ENCODE measurements around the gene NKAIN2. TPM values are rescaled to one million over a fixed set of nuclear protein-coding genes. Genes with fewer than 3 reads are reported as not detected.

NKAIN2 gene
- total and polyA plus RNA-seq, 2 donors (not counting 3 experiments of a cell fraction or from before 2014, with no cell fraction given) = 0.03 TPM; not detected in 1

DNA sequence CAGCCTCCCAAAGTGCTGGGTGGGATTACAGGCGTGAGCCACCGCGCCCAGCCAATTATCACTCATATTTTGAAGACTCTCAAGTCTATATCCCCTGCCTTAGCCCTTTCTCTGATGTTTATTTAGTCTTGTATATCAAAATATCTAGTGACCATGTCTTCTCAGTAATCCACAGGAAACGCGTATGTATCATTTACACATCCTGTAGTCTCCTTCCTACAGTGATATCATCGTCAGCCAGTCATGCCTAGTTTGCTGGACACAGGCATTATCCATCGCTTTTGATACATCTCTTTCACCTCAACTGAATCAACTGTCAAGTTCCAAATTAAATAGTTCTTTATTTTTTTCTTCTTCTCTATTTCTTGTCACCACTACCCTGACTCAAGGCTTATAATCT lies 223.7 kb downstream of the NKAIN2 start:
- no peak overlapping the region for H2AFZ ChIP-seq (ENCODE audit: low read depth, low read length)
- ChIA-PET CTCF (no interaction called here), POLR2A (no interaction called here)
- dilution Hi-C loops (cut with MboI; ENCODE audit: extremely low pct_ligation_motif_present, low sequenced_read_pairs) = no loop called here
- DNase-seq (ENCODE audit: low read depth, low spot score) (no peak), FAIRE-seq (no peak)
- TF ChIP-seq MYC (IDR thresholded peaks at IDR 0.05; ENCODE audit: low read depth, low read length) (no peak), MAX (IDR thresholded peaks at IDR 0.05; ENCODE audit: insufficient read depth, insufficient read length) (no peak), GATA2 (IDR thresholded peaks at IDR 0.05; ENCODE audit: insufficient read depth, insufficient read length, low read depth, low read length) (no peak), POLR2AphosphoS5 (IDR thresholded peaks at IDR 0.05; ENCODE audit: insufficient read depth, low read depth, low read length) (no peak), EZH2 (IDR thresholded peaks at IDR 0.05; ENCODE audit: borderline replicate concordance, low read depth, low read length, severe bottlenecking) (no peak), JUN (IDR thresholded peaks at IDR 0.05; ENCODE audit: borderline replicate concordance, insufficient read depth, insufficient read length, low read depth) (no peak), FOS (IDR thresholded peaks at IDR 0.05; ENCODE audit: borderline replicate concordance, insufficient read depth, low read length) (no peak), POLR2A (IDR thresholded peaks at IDR 0.05; ENCODE audit: low read depth, low read length) (no peak)
- TF ChIP-seq, protein P1, sequence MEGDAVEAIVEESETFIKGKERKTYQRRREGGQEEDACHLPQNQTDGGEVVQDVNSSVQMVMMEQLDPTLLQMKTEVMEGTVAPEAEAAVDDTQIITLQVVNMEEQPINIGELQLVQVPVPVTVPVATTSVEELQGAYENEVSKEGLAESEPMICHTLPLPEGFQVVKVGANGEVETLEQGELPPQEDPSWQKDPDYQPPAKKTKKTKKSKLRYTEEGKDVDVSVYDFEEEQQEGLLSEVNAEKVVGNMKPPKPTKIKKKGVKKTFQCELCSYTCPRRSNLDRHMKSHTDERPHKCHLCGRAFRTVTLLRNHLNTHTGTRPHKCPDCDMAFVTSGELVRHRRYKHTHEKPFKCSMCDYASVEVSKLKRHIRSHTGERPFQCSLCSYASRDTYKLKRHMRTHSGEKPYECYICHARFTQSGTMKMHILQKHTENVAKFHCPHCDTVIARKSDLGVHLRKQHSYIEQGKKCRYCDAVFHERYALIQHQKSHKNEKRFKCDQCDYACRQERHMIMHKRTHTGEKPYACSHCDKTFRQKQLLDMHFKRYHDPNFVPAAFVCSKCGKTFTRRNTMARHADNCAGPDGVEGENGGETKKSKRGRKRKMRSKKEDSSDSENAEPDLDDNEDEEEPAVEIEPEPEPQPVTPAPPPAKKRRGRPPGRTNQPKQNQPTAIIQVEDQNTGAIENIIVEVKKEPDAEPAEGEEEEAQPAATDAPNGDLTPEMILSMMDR (IDR thresholded peaks at IDR 0.05; ENCODE audit: extremely low read depth in 1 of 2, insufficient read depth in 1 of 2, low read depth in 1 of 2, low read length in 2 of 2) = no peak
- BruUV-seq (replicated peaks) = no TSS peak
- no peak overlapping the region for H3K4me2 ChIP-seq (ENCODE audit: insufficient read depth, low read length)
- H3K9me1 ChIP-seq (replicated peaks; ENCODE audit: control insufficient read depth, extremely low read depth, insufficient read depth, low read length) = no peaks in the 10 kb centered on the region
- intact Hi-C loops (cut with micrococcal nuclease) = no loop called here
- no peaks in the 10 kb centered on the region for H3K9me3 ChIP-seq (replicated peaks; ENCODE audit: control insufficient read depth, insufficient read depth, low read length)
- H3K79me2 ChIP-seq (ENCODE audit: control insufficient read depth, insufficient read depth, low read length) = no peaks in the 10 kb centered on the region
- no peaks in the 10 kb centered on the region for H4K20me1 ChIP-seq (replicated peaks; ENCODE audit: control insufficient read depth, extremely low read depth, insufficient read depth, low read length)
- H3K9ac ChIP-seq (replicated peaks; ENCODE audit: extremely low read depth, insufficient read depth, low read length) = no peak overlapping the region
- no peaks in the 10 kb centered on the region for H3K4me1 ChIP-seq (ENCODE audit: control insufficient read depth, extremely low read depth, insufficient read depth, low read length)
- no peak overlapping the region for H3K4me3 ChIP-seq (replicated peaks in 1 of 3; ENCODE audit: insufficient read depth in 1 of 3, low read depth in 1 of 3, low read length in 3 of 3)
- no peak overlapping the region for H3K27ac ChIP-seq (ENCODE audit: insufficient read depth, low read depth, low read length)
- H3K36me3 ChIP-seq (ENCODE audit: control insufficient read depth in 2 of 2, extremely low read depth in 1 of 2, insufficient read depth in 2 of 2, low read length in 2 of 2) = no peaks in the 10 kb centered on the region
- no peaks in the 10 kb centered on the region for H3K27me3 ChIP-seq (ENCODE audit: control insufficient read depth in 2 of 2, insufficient read depth in 2 of 2, low read length in 2 of 2)
